Common myeloid progenitor, CD34-positive (primary cell): Measurements from ENCODE around the gene STRAP.

Source experiments
- CTCF ChIA-PET: fragments of 350-600 bp; sonication (Branson Sonifier 250); formaldehyde crosslinking; loops from one replicate; lab custom pipeline; 2021; ENCODE audit warnings: antibody characterized with exemption; lab: Charles Lee
- POLR2A ChIA-PET: fragments of 350-600 bp; sonication (Branson Sonifier 250); formaldehyde crosslinking; loops from one replicate; lab custom pipeline; 2021; ENCODE audit warnings: antibody characterized with exemption; lab: Charles Lee
- DNase-seq, 3 donors: peaks; one replicate each; pipeline versions ENCODE4 v3.0.0 to v3.0.0-alpha.2; 2013
- H3K27ac ChIP-seq, 2 experiments: 1 replicate in 1 of 2; 2 replicates in 1 of 2; pipeline ENCODE4 v1.7.0; 2013; ENCODE audit warnings: inconsistent platforms in 2 of 2, low read length in 2 of 2, mild to moderate bottlenecking in 2 of 2, low read depth in 1 of 2, moderate library complexity in 1 of 2; ENCODE audit not compliant: severe bottlenecking in 2 of 2, insufficient read depth in 1 of 2, poor library complexity in 1 of 2
- H3K27me3 ChIP-seq, 5 experiments: replicated peaks in 2 of 5; 1 replicate in 3 of 5; 2 replicates in 2 of 5; pipeline versions ENCODE4 v1.6.1 to v1.7.0; 2013; ENCODE audit warnings: low read length in 4 of 5, mild to moderate bottlenecking in 2 of 5, moderate library complexity in 2 of 5, inconsistent platforms in 1 of 5; ENCODE audit not compliant: insufficient read depth in 5 of 5, control insufficient read depth in 4 of 5
- H3K36me3 ChIP-seq, 4 experiments: 1 replicate in 2 of 4; 2 replicates in 2 of 4; pipeline versions ENCODE4 v1.6.1 to v1.7.0; 2013; ENCODE audit warnings: low read length in 3 of 4, control low read depth in 1 of 4, mild to moderate bottlenecking in 1 of 4; ENCODE audit not compliant: control insufficient read depth in 4 of 4, insufficient read depth in 4 of 4
- H3K4me1 ChIP-seq, 4 experiments: 1 replicate in 3 of 4; 2 replicates in 1 of 4; pipeline versions ENCODE4 v1.6.1 to v1.7.1; 2013; ENCODE audit warnings: low read length in 3 of 4, mild to moderate bottlenecking in 3 of 4, control low read depth in 1 of 4, inconsistent platforms in 1 of 4, moderate library complexity in 1 of 4; ENCODE audit not compliant: control insufficient read depth in 4 of 4, insufficient read depth in 4 of 4; ENCODE audit errors: control extremely low read depth in 1 of 4
- H3K4me3 ChIP-seq, 7 experiments: 1 replicate in 4 of 7; 2 replicates in 3 of 7; pipeline versions ENCODE4 v1.5.1 to v1.7.0; 2013; ENCODE audit warnings: mild to moderate bottlenecking in 7 of 7, low read length in 6 of 7, moderate library complexity in 6 of 7, inconsistent platforms in 2 of 7, low read depth in 2 of 7, control low read depth in 1 of 7; ENCODE audit not compliant: insufficient read depth in 4 of 7, control insufficient read depth in 1 of 7; ENCODE audit errors: extremely low read depth in 1 of 7
- H3K9me3 ChIP-seq, 5 experiments: 1 replicate in 4 of 5; 2 replicates in 1 of 5; pipeline versions ENCODE4 v1.6.1 to v1.7.1; 2013; ENCODE audit warnings: low read length in 4 of 5, mild to moderate bottlenecking in 2 of 5, inconsistent platforms in 1 of 5, low read depth in 1 of 5, moderate library complexity in 1 of 5; ENCODE audit not compliant: control insufficient read depth in 4 of 5, insufficient read depth in 2 of 5; ENCODE audit errors: control extremely low read depth in 1 of 5
- WGBS: methylation state at CpG from one replicate; pipeline ENCODE4 v1.1.5; 2013; ENCODE audit not compliant: insufficient coverage; 5-methylcytosine and 5-hydroxymethylcytosine counted together

STRAP gene

DNA sequence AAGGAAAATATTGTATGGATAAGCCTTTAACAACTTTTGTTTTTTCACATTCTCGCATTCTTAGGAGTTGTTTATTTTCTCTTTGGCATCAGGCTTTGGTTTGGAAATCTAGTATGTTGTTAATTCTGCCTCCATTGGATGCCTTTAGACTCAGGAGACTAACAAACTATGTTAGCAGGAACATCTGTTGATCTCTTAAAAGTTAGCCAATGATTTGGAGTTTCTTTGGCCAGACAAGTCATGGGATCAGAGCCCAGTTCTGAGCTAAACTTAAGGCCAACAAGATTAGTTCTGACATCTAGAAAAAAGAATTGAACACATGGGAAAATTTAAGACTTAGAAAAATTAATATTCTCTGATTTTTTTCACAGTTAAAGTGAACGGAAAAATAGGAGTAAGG is 35.3 kb upstream of the STRAP start:
- CTCF ChIA-PET: interaction anchor here (1.2 to 2.3 kb wide), 3 partner anchors 11 to 260 kb away, joined by 3 to 8 read pairs (median 7); no protein-coding TSS in a partner anchor
- Histone ChIP-seq H3K9me3 (no peaks in the 10 kb centered on the region), H3K4me1 (no peaks in the 10 kb centered on the region), H3K27me3 (no peaks in the 10 kb centered on the region), H3K27ac (no peak overlapping the region), H3K36me3 (no peaks in the 10 kb centered on the region), H3K4me3 (no peak overlapping the region)
- POLR2A ChIA-PET: no interaction called here
- WGBS: no CpG with 5 or more reads among the region's 2 CpGs
- no peak for DNase-seq

GRCh38 chr12:15848606-15849005 is 33.6 kb upstream of the STRAP start:
- CTCF ChIA-PET: interaction anchor here (1.2 to 2.8 kb wide), 6 partner anchors 9 to 264 kb away, joined by 3 to 8 read pairs (median 6); no protein-coding TSS in a partner anchor
- Histone ChIP-seq H3K4me1 (no peaks in the 10 kb centered on the region), H3K27me3 (no peaks in the 10 kb centered on the region), H3K36me3 (no peaks in the 10 kb centered on the region), H3K9me3 (no peaks in the 10 kb centered on the region), H3K4me3 (no peak overlapping the region), H3K27ac (no peak overlapping the region)
- POLR2A ChIA-PET: no interaction called here
- DNase-seq: no peak
- WGBS: 100% methylated on average over 1 of the region's 1 CpG

- ChIA-PET POLR2A (no interaction called here), CTCF (interaction anchor here (1.0 to 2.1 kb wide), 2 partner anchors 318 to 340 kb away, joined by 3 to 4 read pairs; no protein-coding TSS in a partner anchor)
- WGBS: 96% methylated on average over 3 of the region's 3 CpGs
Measured at GRCh38 chr12:15851045-15851620, 31.1 kb upstream of the STRAP start.

DNA sequence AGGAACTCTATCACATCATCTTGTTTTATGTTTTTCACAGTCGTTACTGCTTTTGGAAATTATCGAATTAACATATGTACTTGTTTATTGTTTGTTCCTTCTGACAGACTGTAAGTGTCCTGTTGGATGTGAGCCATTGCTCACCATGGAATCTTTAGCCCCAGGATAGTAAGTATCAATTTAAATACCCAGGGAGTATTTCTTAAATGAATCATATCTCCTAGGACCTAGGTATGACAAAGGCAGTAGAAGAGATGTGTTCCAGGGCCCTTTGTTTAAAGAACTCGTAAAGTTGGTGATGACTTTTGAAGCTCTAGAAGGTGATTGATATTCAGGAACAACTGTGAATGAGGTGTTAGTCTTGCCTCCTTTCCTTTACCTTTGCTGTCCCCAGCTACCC is 30.3 kb upstream of the STRAP start:
- WGBS: no CpG with 5 or more reads among the region's 3 CpGs
- Histone ChIP-seq H3K9me3 (no peaks in the 10 kb centered on the region), H3K36me3 (no peaks in the 10 kb centered on the region), H3K4me3 (no peak overlapping the region), H3K4me1 (no peaks in the 10 kb centered on the region), H3K27ac (no peak overlapping the region), H3K27me3 (no peaks in the 10 kb centered on the region)
- ChIA-PET POLR2A (no interaction called here), CTCF (interaction anchor here (0.7 to 7.6 kb wide), 4 partner anchors 46 to 319 kb away, joined by 3 to 109 read pairs (median 4); no protein-coding TSS in a partner anchor)
- no peak for DNase-seq

More at GRCh38 chr12:15851045-15851620, 31.1 kb upstream of the STRAP start:
- Histone ChIP-seq H3K27ac (no peak overlapping the region), H3K27me3 (no peaks in the 10 kb centered on the region), H3K9me3 (no peaks in the 10 kb centered on the region), H3K36me3 (no peaks in the 10 kb centered on the region), H3K4me1 (no peaks in the 10 kb centered on the region), H3K4me3 (no peak overlapping the region)
- DNase-seq: no peak

DNA sequence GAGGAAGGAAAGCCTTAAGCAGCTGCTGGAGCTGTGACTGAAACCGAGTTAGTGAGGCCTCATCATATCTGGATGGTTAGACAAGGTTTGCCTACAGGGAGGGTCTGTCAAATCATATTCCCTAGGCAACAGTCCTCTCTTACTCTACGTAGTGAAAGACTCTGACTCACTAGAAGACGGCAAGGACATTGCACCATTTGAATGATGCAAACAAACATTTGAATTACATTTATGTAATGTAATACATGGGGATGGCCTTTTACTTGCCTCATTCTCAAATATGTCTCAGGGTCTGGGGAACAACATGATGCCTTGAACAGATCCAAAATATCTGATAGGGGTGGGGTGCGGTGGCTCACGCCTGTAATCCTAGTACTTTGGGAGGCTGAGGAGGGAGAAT is 29.8 kb upstream of the STRAP start:
- ChIA-PET CTCF (interaction anchor here (0.7 to 7.6 kb wide), 4 partner anchors 45 to 320 kb away, joined by 3 to 109 read pairs (median 4); no protein-coding TSS in a partner anchor), POLR2A (no interaction called here)
- H3K27ac ChIP-seq: no peak overlapping the region
- H3K36me3 ChIP-seq: no peaks in the 10 kb centered on the region
- H3K9me3 ChIP-seq: no peaks in the 10 kb centered on the region
- H3K4me3 ChIP-seq: no peak overlapping the region
- H3K4me1 ChIP-seq: no peaks in the 10 kb centered on the region
- WGBS: 100% methylated on average over 3 of the region's 5 CpGs
- DNase-seq: no peak
- no peaks in the 10 kb centered on the region for H3K27me3 ChIP-seq

DNA sequence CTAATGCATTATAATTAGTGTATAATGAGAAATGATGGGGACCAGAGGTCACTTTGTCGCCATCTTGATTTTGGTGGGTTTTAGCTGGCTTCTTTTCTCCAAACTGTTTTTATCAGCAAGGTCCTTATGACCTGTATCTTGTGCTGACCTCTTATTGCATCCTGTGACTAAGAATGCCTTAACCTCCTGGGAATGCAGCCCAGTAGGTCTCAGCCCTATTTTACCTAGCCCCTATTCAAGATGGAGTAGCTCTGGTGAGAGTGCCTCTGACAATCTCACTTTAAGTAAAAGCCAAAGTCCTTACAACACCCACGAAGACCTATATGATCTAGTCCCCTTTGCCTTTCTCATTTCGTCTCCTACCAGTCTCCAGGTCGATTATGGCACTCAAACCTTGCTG is 28.3 kb upstream of the STRAP start:
- no peaks in the 10 kb centered on the region for H3K9me3 ChIP-seq
- no peak overlapping the region for H3K4me3 ChIP-seq
- 90% methylated on average over 4 of the region's 4 CpGs for WGBS
- POLR2A ChIA-PET: no interaction called here
- no peak overlapping the region for H3K27ac ChIP-seq
- CTCF ChIA-PET: interaction anchor here (1.3 to 7.6 kb wide), 3 partner anchors 261 to 313 kb away, joined by 3 to 109 read pairs (median 91); no protein-coding TSS in a partner anchor
- peaks cover 0 to 2% (median 1%) of the 10 kb centered on the region in 4 experiments for H3K4me1 ChIP-seq
- H3K27me3 ChIP-seq: no peaks in the 10 kb centered on the region
- no peaks in the 10 kb centered on the region for H3K36me3 ChIP-seq
- DNase-seq: no peak

DNA sequence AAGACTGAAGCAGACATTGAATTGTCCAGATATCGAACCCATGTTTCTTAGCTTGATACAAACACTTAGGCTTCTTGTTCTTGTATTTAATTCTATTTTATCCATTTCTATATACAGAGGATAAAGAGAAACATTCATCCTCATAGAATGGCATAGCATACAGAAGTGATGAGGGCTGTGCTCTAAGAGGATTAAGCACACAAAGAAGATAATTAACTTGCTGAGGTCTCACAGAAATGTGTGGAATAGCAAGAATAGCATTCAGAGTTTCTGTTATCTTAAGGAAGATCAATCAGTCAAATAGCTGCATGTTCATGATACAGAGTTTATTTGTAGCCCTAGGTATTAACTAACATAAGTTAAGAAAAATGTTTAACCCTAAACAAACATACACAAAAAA is 27.3 kb upstream of the STRAP start:
- Histone ChIP-seq H3K36me3 (no peaks in the 10 kb centered on the region), H3K9me3 (no peaks in the 10 kb centered on the region), H3K4me3 (no peak overlapping the region), H3K27me3 (no peaks in the 10 kb centered on the region), H3K4me1 (peaks cover 0 to 2% (median 1%) of the 10 kb centered on the region in 4 experiments), H3K27ac (no peak overlapping the region)
- POLR2A ChIA-PET: no interaction called here
- no CpG with 5 or more reads among the region's 1 CpG for WGBS
- no peak for DNase-seq
- CTCF ChIA-PET: interaction anchor here (0.8 to 7.6 kb wide), 7 partner anchors 262 to 583 kb away, joined by 3 to 109 read pairs (median 5); no protein-coding TSS in a partner anchor
